Measurements from ENCODE around the gene PTPRK.

- TF ChIP-seq CTCF (conservative IDR thresholded peaks at IDR 0.05 in 1 of 2, IDR thresholded peaks at IDR 0.05 in 1 of 2; ENCODE audit: extremely low read depth in 1 of 2, insufficient read depth in 1 of 2, low read depth in 1 of 2, low read length in 2 of 2): no peak
- no peak for TF ChIP-seq EZH2 (IDR thresholded peaks at IDR 0.05; ENCODE audit: borderline replicate concordance, low read length)
These were observed 472.4 kb downstream of the PTPRK start for GRCh38 chr6:128047989-128048388.
